GM06990 (cell line): ENCODE results near the gene SLC35E3.

Experiments used
- DNase-seq: peaks from one replicate; pipeline ENCODE4 v3.0.0-alpha.2; 2011; ENCODE audit not compliant: insufficient read length; ENCODE audit errors: extremely low read depth
- H3K27me3 ChIP-seq: replicated peaks from 2 replicates; pipeline ENCODE4 v1.6.0; 2011; ENCODE audit warnings: low read length; ENCODE audit not compliant: control insufficient read depth, insufficient read depth
- H3K36me3 ChIP-seq: 2 replicates; pipeline ENCODE4 v1.5.1; 2011; ENCODE audit warnings: low read length; ENCODE audit not compliant: control insufficient read depth, insufficient read depth
- H3K4me3 ChIP-seq: replicated peaks from 2 replicates; pipeline ENCODE4 v1.5.1; 2011; ENCODE audit warnings: low read depth, mild to moderate bottlenecking, control low read depth, low read length
- CTCF ChIP-seq: IDR thresholded peaks from 2 replicates; pipeline ENCODE4 v1.5.1; 2011; ENCODE audit warnings: low read length, control low read depth, mild to moderate bottlenecking, inconsistent platforms; ENCODE audit not compliant: insufficient read depth, poor library complexity, severe bottlenecking

The SLC35E3 gene

DNA sequence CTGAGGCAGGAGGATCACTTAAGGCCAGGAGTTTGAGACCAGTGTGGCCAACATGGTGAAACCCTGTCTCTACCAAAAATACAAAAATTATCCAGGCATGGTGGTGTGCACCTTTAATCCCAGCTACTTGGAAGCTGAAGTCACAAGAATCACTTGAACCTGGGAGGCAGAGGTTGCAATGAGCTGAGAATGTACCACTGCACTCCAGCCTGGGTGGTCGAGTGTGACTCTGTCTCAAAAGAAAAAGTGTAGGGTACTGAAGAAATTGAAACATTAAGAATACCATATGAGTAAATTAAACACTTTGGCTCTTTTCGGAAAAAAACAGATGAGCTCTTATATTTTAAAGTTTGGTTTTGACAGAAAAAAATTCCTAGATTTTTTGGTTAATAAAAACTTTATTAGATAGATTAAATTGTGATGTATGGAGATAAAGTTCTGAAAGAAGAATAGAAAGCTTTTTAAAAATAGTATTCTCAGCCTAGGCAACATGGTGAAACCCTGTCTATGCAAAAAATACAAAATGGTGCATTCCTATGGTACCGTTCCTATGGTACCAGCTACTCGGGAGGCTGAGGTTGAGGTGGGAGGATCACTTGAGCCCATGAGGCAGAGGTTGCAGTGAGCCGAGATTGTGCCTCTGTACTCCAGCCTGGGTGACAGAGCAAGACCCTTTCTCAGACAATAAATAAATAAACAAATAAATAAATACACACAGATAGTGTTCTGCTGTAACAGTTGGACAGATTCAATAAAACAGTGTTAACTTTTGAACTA is 82.1 kb downstream of the SLC35E3 start:
- Histone ChIP-seq H3K27me3 (no peaks in the 10 kb centered on the region), H3K36me3 (peaks cover 19% of the 10 kb centered on the region), H3K4me3 (no peak overlapping the region)
- no peak for DNase-seq
- TF ChIP-seq CTCF: no peak

GRCh38 chr12:68828672-68829068 is 82.7 kb downstream of the SLC35E3 start:
- no peak for DNase-seq
- Histone ChIP-seq H3K27me3 (no peaks in the 10 kb centered on the region), H3K36me3 (peaks cover 19% of the 10 kb centered on the region), H3K4me3 (no peak overlapping the region)
- TF ChIP-seq CTCF: no peak
